ENCODE data around the gene MAN1B1. TPM values are rescaled to one million over a fixed set of nuclear protein-coding genes. Genes with fewer than 3 reads are reported as not detected.
A peak's percentile ranks its signal among the peaks of the same experiment; 100 is the strongest.

MAN1B1 gene
- total RNA-seq, 2 donors from 2014 or later: 21.9 to 28.8 TPM

GRCh38 chr9:137103206-137103999 is 16.6 kb downstream of the MAN1B1 start:
- ATAC-seq (no peak), DNase-seq (no peak)
- intact Hi-C loops (cut with DNase I): no loop called here

GRCh38 chr9:137105814-137106661 is 19.3 kb downstream of the MAN1B1 start:
- intact Hi-C loops (cut with DNase I): no loop called here
- DNase-seq: no peak
- ATAC-seq: no peak

GRCh38 chr9:137106662-137107250 is 20.0 kb downstream of the MAN1B1 start:
- intact Hi-C loops (cut with DNase I): no loop called here
- no peak for ATAC-seq
- no peak for DNase-seq

GRCh38 chr9:137107312-137107921 is 20.6 kb downstream of the MAN1B1 start:
- intact Hi-C loops (cut with DNase I): no loop called here
- no peak for DNase-seq
- ATAC-seq: no peak

- intact Hi-C loops (cut with DNase I): no loop called here
- no peak for DNase-seq
- no peak for ATAC-seq
Measured at GRCh38 chr9:137107982-137108381, 21.2 kb downstream of the MAN1B1 start.

- ATAC-seq (no peak), DNase-seq (no peak)
- intact Hi-C loops (cut with DNase I): no loop called here
Measured at GRCh38 chr9:137108608-137109249, 21.9 kb downstream of the MAN1B1 start.

GRCh38 chr9:137109250-137110146 is 22.7 kb downstream of the MAN1B1 start:
- DNase-seq (no peak), ATAC-seq (no peak)
- intact Hi-C loops (cut with DNase I): no loop called here

- DNase-seq (no peak), ATAC-seq (no peak)
- intact Hi-C loops (cut with DNase I): no loop called here
Measured at GRCh38 chr9:137110147-137110910, 23.5 kb downstream of the MAN1B1 start.

- DNase-seq (no peak), ATAC-seq (no peak)
- intact Hi-C loops (cut with DNase I): no loop called here
Measured at GRCh38 chr9:137110911-137111787, 24.4 kb downstream of the MAN1B1 start.

GRCh38 chr9:137111788-137112563 is 25.2 kb downstream of the MAN1B1 start:
- DNase-seq (no peak), ATAC-seq (no peak)
- intact Hi-C loops (cut with DNase I): no loop called here

GRCh38 chr9:137112564-137113384 is 26.0 kb downstream of the MAN1B1 start:
- ATAC-seq: no peak
- no peak for DNase-seq
- intact Hi-C loops (cut with DNase I): no loop called here

- intact Hi-C loops (cut with DNase I): no loop called here
- ATAC-seq (no peak), DNase-seq (no peak)
Measured at GRCh38 chr9:137113385-137114159, 26.8 kb downstream of the MAN1B1 start.

GRCh38 chr9:137114220-137114612 is 27.4 kb downstream of the MAN1B1 start:
- intact Hi-C loops (cut with DNase I): no loop called here
- ATAC-seq: peak in 1 of 2 donors; percentile 6
- DNase-seq: no peak
